Natural killer cell (primary cell): ENCODE data around the gene DKK2. TPM values are rescaled to one million over a fixed set of nuclear protein-coding genes. Genes with fewer than 3 reads are reported as not detected.

Source experiments
- ATAC-seq, 3 donors: fragments of 150-1000 bp in 2 of 3; fragments of 200-7000 bp in 1 of 3; cut with Tn5 transposase; 1 replicate in 1 of 3; 2 replicates in 2 of 3; pipeline ENCODE4 v1.10.0; 2021; ENCODE audit warnings: mild to moderate bottlenecking in 2 of 3, moderate library complexity in 2 of 3
- DNase-seq, 2 donors: peaks; one replicate each; pipeline versions ENCODE4 v3.0.0 to v3.0.0-alpha.2; 2013 to 2021; ENCODE audit warnings: mixed read lengths in 1 of 2
- H3K27ac ChIP-seq: one replicate; pipeline ENCODE4 v1.5.1; 2013; ENCODE audit warnings: mild to moderate bottlenecking, low read length
- H3K27me3 ChIP-seq: one replicate; pipeline ENCODE4 v1.6.1; 2013; ENCODE audit warnings: low read length; ENCODE audit not compliant: control insufficient read depth, insufficient read depth
- H3K36me3 ChIP-seq: one replicate; pipeline ENCODE4 v1.6.1; 2013; ENCODE audit warnings: low read length; ENCODE audit not compliant: control insufficient read depth, insufficient read depth
- H3K4me1 ChIP-seq: one replicate; pipeline ENCODE4 v1.6.1; 2013; ENCODE audit warnings: low read length; ENCODE audit not compliant: control insufficient read depth, insufficient read depth
- H3K4me3 ChIP-seq: one replicate; pipeline ENCODE4 v1.5.1; 2013; ENCODE audit warnings: low read length
- H3K9me3 ChIP-seq: one replicate; pipeline ENCODE4 v1.6.1; 2013; ENCODE audit warnings: low read length; ENCODE audit not compliant: control insufficient read depth, insufficient read depth
- H3K27ac Mint-ChIP-seq, 2 donors: one replicate each; pipeline ENCODE4 v1.8.0; 2022; ENCODE audit warnings: mild to moderate bottlenecking in 2 of 2, mixed read lengths in 2 of 2, moderate library complexity in 1 of 2
- H3K27me3 Mint-ChIP-seq, 2 donors: one replicate each; pipeline ENCODE4 v1.8.0; 2022; ENCODE audit warnings: low read depth in 2 of 2, mixed read lengths in 2 of 2
- H3K36me3 Mint-ChIP-seq: one replicate; pipeline ENCODE4 v1.8.0; 2022; ENCODE audit warnings: mixed read lengths
- H3K4me1 Mint-ChIP-seq, 2 donors: one replicate each; pipeline ENCODE4 v1.8.0; 2022; ENCODE audit warnings: mixed read lengths in 2 of 2
- H3K4me3 Mint-ChIP-seq: one replicate; pipeline ENCODE4 v1.8.0; 2022; ENCODE audit warnings: mild to moderate bottlenecking, moderate library complexity, mixed read lengths
- H3K9me3 Mint-ChIP-seq, 2 donors: one replicate each; pipeline ENCODE4 v1.8.0; 2022; ENCODE audit warnings: mixed read lengths in 2 of 2
- WGBS: methylation state at CpG from one replicate; pipeline ENCODE4 v1.1.7; 2013; ENCODE audit warnings: missing lambda C conversion rate; ENCODE audit not compliant: insufficient coverage; 5-methylcytosine and 5-hydroxymethylcytosine counted together
- intact Hi-C: fragments of 100-400 bp; cut with micrococcal nuclease; formaldehyde crosslinking; loops from one replicate; pipeline ENCODE4 v1.14.2; 2022
- total RNA-seq, 4 donors: library from RNA; stranded (reverse); fragments of 120-200 nt in 1 of 4; gene quantifications; one replicate each; pipeline versions ENCODE4 v1.2.3 to v1.2.4, GENCODE V29; 2013 to 2022
- TF ChIP-seq, protein P1 (sequence below): fragments of 200-600 bp; IDR thresholded peaks from one replicate; pipeline ENCODE4 v1.8.0; 2022; ENCODE audit warnings: antibody characterized with exemption

DKK2 gene
- total RNA-seq, 3 donors from 2014 or later (not counting 1 experiment from before 2014, with no cell fraction given) = 0.56 to 0.85 TPM; not detected in 1

DNA sequence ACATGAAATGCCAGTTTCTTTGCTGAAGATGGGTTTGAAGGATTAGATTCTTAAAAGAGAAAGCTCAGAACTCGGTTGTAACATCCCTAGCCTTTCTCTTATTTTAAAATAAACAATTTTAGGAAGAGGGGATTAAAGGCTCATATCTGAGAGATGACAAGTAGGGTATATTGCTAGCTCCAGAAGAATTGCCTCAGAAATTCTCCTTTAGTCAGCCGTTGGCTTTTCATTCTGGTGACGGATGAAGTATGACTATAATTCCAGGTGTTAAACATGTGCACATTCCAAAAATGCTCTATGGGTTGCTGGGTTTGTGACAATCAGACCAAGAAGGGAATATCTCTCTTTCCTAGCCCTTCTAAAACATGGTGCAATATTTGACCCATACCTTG is 17.8 kb downstream of the DKK2 start:
- H3K36me3 Mint-ChIP-seq = no peaks in the 10 kb centered on the region
- H3K4me3 Mint-ChIP-seq = no peak overlapping the region
- no peak for ATAC-seq
- TF ChIP-seq, protein P1, sequence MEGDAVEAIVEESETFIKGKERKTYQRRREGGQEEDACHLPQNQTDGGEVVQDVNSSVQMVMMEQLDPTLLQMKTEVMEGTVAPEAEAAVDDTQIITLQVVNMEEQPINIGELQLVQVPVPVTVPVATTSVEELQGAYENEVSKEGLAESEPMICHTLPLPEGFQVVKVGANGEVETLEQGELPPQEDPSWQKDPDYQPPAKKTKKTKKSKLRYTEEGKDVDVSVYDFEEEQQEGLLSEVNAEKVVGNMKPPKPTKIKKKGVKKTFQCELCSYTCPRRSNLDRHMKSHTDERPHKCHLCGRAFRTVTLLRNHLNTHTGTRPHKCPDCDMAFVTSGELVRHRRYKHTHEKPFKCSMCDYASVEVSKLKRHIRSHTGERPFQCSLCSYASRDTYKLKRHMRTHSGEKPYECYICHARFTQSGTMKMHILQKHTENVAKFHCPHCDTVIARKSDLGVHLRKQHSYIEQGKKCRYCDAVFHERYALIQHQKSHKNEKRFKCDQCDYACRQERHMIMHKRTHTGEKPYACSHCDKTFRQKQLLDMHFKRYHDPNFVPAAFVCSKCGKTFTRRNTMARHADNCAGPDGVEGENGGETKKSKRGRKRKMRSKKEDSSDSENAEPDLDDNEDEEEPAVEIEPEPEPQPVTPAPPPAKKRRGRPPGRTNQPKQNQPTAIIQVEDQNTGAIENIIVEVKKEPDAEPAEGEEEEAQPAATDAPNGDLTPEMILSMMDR = no peak
- no peaks in the 10 kb centered on the region for H3K27me3 Mint-ChIP-seq
- H3K4me1 Mint-ChIP-seq = no peaks in the 10 kb centered on the region
- no peaks in the 10 kb centered on the region for H3K4me1 ChIP-seq
- H3K4me3 ChIP-seq = no peak overlapping the region
- no peak for DNase-seq
- no peak overlapping the region for H3K27ac ChIP-seq
- no peak overlapping the region for H3K27ac Mint-ChIP-seq
- intact Hi-C loops = no loop called here
- WGBS = 79% methylated on average over 2 of the region's 3 CpGs
- no peaks in the 10 kb centered on the region for H3K36me3 ChIP-seq
- H3K27me3 ChIP-seq = no peaks in the 10 kb centered on the region
- H3K9me3 Mint-ChIP-seq = peaks cover 3 to 4% of the 10 kb centered on the region in 2 donors
- no peaks in the 10 kb centered on the region for H3K9me3 ChIP-seq

DNA sequence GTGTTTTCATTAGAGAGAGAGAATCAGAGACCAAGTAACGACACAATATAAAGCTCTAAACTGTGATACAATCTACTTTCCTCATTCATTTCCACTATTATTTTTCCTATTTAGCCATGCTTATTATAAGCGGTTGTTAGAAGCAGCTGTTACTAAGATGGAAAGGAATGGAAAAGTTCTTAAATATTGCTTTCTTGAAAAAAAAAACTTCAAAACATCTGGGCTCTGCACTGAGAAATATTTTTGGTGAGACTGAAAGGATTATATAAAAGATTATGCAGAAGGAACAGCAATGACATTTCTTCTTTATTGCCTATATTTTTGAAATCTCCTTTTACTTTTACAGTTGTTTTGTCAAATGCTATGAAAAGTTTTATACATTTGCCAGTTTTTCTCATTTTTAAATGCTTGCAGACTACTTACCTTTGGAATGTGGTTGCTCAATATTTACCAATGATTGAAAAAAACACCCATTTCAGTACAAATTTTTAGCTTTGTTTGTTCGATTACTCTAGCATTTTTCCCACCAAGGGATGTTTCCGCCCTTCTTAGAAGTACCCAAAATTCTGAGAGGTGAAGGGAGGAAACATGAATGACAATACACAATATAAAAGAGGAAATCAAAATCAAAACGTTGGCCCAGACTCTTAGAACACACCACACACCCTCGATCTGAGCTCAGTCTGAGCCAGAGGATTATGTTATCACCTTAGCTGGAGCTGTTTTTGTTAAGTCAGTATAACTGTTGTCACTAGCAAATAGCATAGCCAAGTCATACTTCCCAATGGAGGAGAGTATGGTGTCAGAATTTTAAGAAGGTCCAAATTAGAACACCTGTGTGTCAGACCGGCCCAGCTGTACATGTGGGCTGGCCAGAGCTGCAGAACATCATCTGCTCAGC is 18.4 kb downstream of the DKK2 start:
- TF ChIP-seq, protein P1 = no peak
- Mint-ChIP-seq H3K4me3 (no peak overlapping the region), H3K9me3 (peaks cover 3 to 4% of the 10 kb centered on the region in 2 donors), H3K27ac (no peak overlapping the region), H3K4me1 (no peaks in the 10 kb centered on the region), H3K27me3 (no peaks in the 10 kb centered on the region), H3K36me3 (no peaks in the 10 kb centered on the region)
- Histone ChIP-seq H3K36me3 (no peaks in the 10 kb centered on the region), H3K27ac (no peak overlapping the region), H3K4me1 (no peaks in the 10 kb centered on the region), H3K9me3 (no peaks in the 10 kb centered on the region), H3K27me3 (no peaks in the 10 kb centered on the region), H3K4me3 (no peak overlapping the region)
- WGBS = 86% methylated on average over 4 of the region's 7 CpGs
- DNase-seq = no peak
- intact Hi-C loops = no loop called here
- no peak for ATAC-seq

DNA sequence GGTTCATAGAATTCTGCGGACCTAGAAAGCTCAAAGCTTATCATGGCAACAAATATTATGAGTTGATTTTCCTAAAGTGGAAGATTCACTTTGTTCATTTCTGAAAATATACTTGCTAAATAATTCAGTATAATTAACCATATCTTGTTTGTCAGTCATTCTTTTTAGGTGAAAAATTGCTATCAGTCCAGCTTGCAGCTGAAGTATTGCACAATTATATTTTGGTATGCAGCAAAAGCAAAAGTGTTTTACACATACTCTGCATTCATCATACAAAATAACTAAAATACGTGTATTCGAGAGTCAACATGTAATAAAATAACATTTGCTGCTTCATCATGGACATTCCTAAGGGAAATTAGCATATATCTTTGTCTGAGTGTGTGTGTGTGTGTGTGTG is 24.8 kb downstream of the DKK2 start:
- no CpG with 5 or more reads among the region's 3 CpGs for WGBS
- no peaks in the 10 kb centered on the region for H3K36me3 Mint-ChIP-seq
- peaks cover 2% of the 10 kb centered on the region in 2 donors for H3K9me3 Mint-ChIP-seq

More for the DNA sequence above, 24.8 kb downstream of the DKK2 start:
- Histone ChIP-seq H3K9me3 (no peaks in the 10 kb centered on the region), H3K4me3 (no peak overlapping the region), H3K4me1 (no peaks in the 10 kb centered on the region), H3K27ac (no peak overlapping the region), H3K27me3 (no peaks in the 10 kb centered on the region), H3K36me3 (no peaks in the 10 kb centered on the region)
- Mint-ChIP-seq H3K4me1 (no peaks in the 10 kb centered on the region), H3K27ac (no peak overlapping the region), H3K27me3 (no peaks in the 10 kb centered on the region), H3K4me3 (no peak overlapping the region)
- intact Hi-C loops = no loop called here
- TF ChIP-seq, protein P1 = no peak
- DNase-seq (no peak), ATAC-seq (no peak)
